AG09309 (cell line): ENCODE data around the gene SARM1.

Experiments
- DNase-seq: peaks from one replicate; pipeline ENCODE4 v3.0.0-alpha.2; 2010; ENCODE audit warnings: low read depth
- H3K4me3 ChIP-seq: 2 replicates; pipeline ENCODE4 v1.5.1; 2011; ENCODE audit warnings: mild to moderate bottlenecking, low read depth, low read length, moderate library complexity; ENCODE audit not compliant: control insufficient read depth
- TF ChIP-seq, protein P1 (sequence below): IDR thresholded peaks from 2 replicates; pipeline ENCODE4 v1.5.1; 2011; ENCODE audit warnings: mild to moderate bottlenecking, low read depth, low read length, inconsistent platforms; ENCODE audit not compliant: insufficient read depth, control insufficient read depth; ENCODE audit errors: missing control alignments

SARM1 gene

GRCh38 chr17:28370744-28371103 is 770 bp upstream of the SARM1 start:
- no peak for DNase-seq
- H3K4me3 ChIP-seq, result no peak overlapping the region
- TF ChIP-seq, protein P1, sequence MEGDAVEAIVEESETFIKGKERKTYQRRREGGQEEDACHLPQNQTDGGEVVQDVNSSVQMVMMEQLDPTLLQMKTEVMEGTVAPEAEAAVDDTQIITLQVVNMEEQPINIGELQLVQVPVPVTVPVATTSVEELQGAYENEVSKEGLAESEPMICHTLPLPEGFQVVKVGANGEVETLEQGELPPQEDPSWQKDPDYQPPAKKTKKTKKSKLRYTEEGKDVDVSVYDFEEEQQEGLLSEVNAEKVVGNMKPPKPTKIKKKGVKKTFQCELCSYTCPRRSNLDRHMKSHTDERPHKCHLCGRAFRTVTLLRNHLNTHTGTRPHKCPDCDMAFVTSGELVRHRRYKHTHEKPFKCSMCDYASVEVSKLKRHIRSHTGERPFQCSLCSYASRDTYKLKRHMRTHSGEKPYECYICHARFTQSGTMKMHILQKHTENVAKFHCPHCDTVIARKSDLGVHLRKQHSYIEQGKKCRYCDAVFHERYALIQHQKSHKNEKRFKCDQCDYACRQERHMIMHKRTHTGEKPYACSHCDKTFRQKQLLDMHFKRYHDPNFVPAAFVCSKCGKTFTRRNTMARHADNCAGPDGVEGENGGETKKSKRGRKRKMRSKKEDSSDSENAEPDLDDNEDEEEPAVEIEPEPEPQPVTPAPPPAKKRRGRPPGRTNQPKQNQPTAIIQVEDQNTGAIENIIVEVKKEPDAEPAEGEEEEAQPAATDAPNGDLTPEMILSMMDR, result no peak

GRCh38 chr17:28372203-28372944 is 880 bp downstream of the SARM1 start:
- peak overlapping the region; percentile 85 for H3K4me3 ChIP-seq
- DNase-seq, result no peak
- TF ChIP-seq, protein P1, result no peak

DNA sequence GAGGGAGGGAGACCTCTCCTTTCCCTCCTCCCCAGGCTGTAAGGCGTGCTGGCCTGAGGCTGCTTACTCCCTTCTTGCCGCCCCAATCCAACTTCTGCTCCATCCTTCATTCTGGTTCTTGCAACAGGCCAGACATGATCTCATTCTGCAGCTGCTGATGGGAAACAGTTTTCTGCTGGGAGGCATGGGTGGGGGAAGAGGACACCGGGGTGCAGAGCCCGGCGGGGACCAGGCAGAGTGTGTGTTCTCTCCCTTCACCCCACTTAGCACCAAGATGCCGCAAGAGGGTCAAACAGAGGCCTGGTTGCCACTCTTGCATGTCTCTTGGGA is 1.4 kb downstream of the SARM1 start:
- TF ChIP-seq, protein P1, result no peak
- DNase-seq, result no peak
- H3K4me3 ChIP-seq, result peak overlapping the region; percentile 85

- TF ChIP-seq, protein P1, result no peak
- peak; percentile 73 for DNase-seq
Observed at GRCh38 chr17:28379814-28380801, 8.6 kb downstream of the SARM1 start.

DNA sequence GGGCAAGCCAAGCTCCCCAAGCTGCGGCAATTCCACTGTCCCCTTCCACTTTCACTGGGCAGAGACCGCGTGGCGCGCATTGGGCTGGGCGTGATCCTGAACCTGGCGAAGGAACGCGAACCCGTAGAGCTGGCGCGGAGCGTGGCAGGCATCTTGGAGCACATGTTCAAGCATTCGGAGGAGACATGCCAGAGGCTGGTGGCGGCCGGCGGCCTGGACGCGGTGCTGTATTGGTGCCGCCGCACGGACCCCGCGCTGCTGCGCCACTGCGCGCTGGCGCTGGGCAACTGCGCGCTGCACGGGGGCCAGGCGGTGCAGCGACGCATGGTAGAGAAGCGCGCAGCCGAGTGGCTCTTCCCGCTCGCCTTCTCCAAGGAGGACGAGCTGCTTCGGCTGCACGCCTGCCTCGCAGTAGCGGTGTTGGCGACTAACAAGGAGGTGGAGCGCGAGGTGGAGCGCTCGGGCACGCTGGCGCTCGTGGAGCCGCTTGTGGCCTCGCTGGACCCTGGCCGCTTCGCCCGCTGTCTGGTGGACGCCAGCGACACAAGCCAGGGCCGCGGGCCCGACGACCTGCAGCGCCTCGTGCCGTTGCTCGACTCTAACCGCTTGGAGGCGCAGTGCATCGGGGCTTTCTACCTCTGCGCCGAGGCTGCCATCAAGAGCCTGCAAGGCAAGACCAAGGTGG is 9.8 kb downstream of the SARM1 start:
- DNase-seq, result no peak
- H3K4me3 ChIP-seq, result no peak overlapping the region
- TF ChIP-seq, protein P1, result peak; percentile 16

More at GRCh38 chr17:28379814-28380801, 8.6 kb downstream of the SARM1 start:
- H3K4me3 ChIP-seq, result no peak overlapping the region

DNA sequence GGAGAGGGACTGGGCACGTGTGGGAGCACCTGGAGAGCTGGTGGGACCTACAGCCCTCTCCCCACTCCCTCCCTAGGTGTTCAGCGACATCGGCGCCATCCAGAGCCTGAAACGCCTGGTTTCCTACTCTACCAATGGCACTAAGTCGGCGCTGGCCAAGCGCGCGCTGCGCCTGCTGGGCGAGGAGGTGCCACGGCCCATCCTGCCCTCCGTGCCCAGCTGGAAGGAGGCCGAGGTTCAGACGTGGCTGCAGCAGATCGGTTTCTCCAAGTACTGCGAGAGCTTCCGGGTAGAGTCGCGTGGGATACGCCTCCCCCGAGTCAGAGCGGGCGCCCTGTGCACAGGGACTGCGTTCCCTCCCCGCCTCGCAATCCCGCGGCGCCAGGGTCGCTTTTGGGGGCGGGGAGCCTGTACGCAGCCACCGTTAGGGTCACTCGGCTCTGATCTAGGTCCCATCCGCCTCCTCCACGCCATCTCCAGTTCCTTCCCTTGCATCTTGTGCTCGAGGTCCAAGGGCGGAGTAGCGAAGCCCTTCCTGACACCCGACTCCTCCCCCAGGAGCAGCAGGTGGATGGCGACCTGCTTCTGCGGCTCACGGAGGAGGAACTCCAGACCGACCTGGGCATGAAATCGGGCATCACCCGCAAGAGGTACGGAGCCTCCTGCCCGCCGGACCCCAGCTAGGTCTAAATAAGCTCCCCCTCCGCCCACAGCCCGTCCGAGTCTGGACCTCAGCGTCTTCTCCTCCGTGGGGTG is 13.0 kb downstream of the SARM1 start:
- TF ChIP-seq, protein P1, result no peak
- no peak for DNase-seq
- no peak overlapping the region for H3K4me3 ChIP-seq
